Measurements from ENCODE around the gene PDZD4. TPM values are rescaled to one million over a fixed set of nuclear protein-coding genes. Genes with fewer than 3 reads are reported as not detected.

Gene PDZD4
- total and polyA plus RNA-seq, 2 experiments from 2014 or later = 30.5 to 230 TPM

DNA sequence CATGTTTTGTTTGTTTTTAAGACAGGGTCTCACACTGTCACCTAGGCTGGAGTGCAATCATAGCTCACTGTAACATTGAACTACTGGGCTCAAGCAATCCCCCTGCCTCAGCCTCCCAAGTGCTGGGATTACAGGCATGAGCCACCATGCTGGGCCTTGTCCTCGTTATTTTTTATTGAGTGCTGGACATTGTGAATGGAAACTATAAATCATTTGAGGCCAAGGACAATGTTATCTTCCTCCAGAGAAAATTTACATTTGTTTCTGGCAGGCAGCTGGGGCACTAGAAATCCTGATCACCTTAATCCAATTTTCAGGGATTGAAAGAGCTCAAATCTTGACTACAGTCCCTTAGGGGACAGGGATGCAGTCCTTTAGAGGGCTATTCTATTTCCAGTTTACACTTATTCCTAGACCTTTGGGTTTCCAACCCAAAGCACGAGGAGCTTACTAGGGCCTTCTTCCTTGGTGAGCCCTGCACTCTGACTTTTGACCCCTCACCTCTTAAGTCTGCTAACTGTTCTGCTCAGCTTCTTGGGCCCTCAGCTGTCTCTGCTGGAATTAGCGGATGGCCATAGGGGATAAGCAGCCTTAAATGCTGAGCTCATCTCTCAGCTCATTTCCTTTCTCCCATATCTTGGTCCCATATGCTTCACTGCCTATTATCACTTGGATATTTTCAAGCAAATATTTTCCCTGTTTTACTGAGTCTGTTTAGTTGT lies 23.0 kb upstream of the PDZD4 start (continued):
- TF ChIP-seq, protein P1, sequence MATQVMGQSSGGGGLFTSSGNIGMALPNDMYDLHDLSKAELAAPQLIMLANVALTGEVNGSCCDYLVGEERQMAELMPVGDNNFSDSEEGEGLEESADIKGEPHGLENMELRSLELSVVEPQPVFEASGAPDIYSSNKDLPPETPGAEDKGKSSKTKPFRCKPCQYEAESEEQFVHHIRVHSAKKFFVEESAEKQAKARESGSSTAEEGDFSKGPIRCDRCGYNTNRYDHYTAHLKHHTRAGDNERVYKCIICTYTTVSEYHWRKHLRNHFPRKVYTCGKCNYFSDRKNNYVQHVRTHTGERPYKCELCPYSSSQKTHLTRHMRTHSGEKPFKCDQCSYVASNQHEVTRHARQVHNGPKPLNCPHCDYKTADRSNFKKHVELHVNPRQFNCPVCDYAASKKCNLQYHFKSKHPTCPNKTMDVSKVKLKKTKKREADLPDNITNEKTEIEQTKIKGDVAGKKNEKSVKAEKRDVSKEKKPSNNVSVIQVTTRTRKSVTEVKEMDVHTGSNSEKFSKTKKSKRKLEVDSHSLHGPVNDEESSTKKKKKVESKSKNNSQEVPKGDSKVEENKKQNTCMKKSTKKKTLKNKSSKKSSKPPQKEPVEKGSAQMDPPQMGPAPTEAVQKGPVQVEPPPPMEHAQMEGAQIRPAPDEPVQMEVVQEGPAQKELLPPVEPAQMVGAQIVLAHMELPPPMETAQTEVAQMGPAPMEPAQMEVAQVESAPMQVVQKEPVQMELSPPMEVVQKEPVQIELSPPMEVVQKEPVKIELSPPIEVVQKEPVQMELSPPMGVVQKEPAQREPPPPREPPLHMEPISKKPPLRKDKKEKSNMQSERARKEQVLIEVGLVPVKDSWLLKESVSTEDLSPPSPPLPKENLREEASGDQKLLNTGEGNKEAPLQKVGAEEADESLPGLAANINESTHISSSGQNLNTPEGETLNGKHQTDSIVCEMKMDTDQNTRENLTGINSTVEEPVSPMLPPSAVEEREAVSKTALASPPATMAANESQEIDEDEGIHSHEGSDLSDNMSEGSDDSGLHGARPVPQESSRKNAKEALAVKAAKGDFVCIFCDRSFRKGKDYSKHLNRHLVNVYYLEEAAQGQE (IDR thresholded peaks at IDR 0.05; ENCODE audit: unreplicated experiment) = no peak
- TF ChIP-seq, protein P2, sequence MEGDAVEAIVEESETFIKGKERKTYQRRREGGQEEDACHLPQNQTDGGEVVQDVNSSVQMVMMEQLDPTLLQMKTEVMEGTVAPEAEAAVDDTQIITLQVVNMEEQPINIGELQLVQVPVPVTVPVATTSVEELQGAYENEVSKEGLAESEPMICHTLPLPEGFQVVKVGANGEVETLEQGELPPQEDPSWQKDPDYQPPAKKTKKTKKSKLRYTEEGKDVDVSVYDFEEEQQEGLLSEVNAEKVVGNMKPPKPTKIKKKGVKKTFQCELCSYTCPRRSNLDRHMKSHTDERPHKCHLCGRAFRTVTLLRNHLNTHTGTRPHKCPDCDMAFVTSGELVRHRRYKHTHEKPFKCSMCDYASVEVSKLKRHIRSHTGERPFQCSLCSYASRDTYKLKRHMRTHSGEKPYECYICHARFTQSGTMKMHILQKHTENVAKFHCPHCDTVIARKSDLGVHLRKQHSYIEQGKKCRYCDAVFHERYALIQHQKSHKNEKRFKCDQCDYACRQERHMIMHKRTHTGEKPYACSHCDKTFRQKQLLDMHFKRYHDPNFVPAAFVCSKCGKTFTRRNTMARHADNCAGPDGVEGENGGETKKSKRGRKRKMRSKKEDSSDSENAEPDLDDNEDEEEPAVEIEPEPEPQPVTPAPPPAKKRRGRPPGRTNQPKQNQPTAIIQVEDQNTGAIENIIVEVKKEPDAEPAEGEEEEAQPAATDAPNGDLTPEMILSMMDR (conservative IDR thresholded peaks at IDR 0.05; ENCODE audit: low read depth in 2 of 2) = no peak
- TF ChIP-seq ZNF114 (CRISPR knock-in tag; IDR thresholded peaks at IDR 0.05) (no peak), NANOG (IDR thresholded peaks at IDR 0.05; ENCODE audit: borderline replicate concordance) (no peak), EZH2 (IDR thresholded peaks at IDR 0.05; ENCODE audit: low read depth, unreplicated experiment) (no peak), EZH2phosphoT487 (IDR thresholded peaks at IDR 0.05; ENCODE audit: unreplicated experiment) (no peak), POLR2AphosphoS5 (IDR thresholded peaks at IDR 0.05; ENCODE audit: low read depth) (no peak), ZNF331 (CRISPR knock-in tag; IDR thresholded peaks at IDR 0.05; ENCODE audit: low read depth) (no peak)

DNA sequence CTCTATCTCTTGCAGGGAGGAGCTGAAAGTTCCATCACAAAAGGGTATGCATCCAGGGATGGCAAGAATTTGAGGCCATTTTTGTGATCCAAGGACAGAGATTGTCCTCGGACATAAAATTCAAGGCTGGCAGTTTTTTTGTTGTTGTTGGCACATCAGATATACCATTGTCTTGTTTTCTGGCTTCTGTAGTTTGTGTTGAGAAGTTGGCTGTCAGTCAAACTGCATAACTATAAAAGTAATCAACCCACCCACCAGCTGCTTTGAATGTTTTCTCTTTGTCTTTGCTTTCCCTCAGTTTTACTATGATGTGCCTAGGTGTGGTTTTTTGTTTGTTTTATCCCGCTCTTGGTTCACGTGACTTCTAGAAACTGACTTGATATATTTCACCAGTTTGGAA lies 21.6 kb upstream of the PDZD4 start:
- H3K9me3 Mint-ChIP-seq = no peaks in the 10 kb centered on the region; the same call in 2 of the 3 replicates
- peaks cover 32% of the 10 kb centered on the region for H3K4me1 Mint-ChIP-seq
- no peak overlapping the region for H3K4me3 ChIP-seq
- H3K36me3 ChIP-seq (ENCODE audit: insufficient read depth) = no peaks in the 10 kb centered on the region
- H3F3A ChIP-seq (replicated peaks; ENCODE audit: low read depth) = no peaks in the 10 kb centered on the region; the same call in 1 of the 2 replicates
- H3K4me2 ChIP-seq = no peak overlapping the region
- H3K27me3 Mint-ChIP-seq (ENCODE audit: insufficient read depth, low read depth, poor library complexity) = peaks cover 10% of the 10 kb centered on the region
- H3K27me3 ChIP-seq (ENCODE audit: insufficient read depth) = no peaks in the 10 kb centered on the region
- no peaks in the 10 kb centered on the region for H4K20me1 ChIP-seq (replicated peaks; ENCODE audit: insufficient read depth)
- ATAC-seq (no peak), DNase-seq (ENCODE audit: low spot score) (no peak)
- H3K9me2 ChIP-seq (ENCODE audit: insufficient read depth) = no peaks in the 10 kb centered on the region
- no peak overlapping the region for H3K4me3 Mint-ChIP-seq
- H2AFZ ChIP-seq = no peak overlapping the region
- no peaks in the 10 kb centered on the region for H3K79me2 ChIP-seq (replicated peaks; ENCODE audit: insufficient read depth)
- no peaks in the 10 kb centered on the region for H3K36me3 Mint-ChIP-seq (ENCODE audit: low read depth)
- no peak overlapping the region for H3K27ac Mint-ChIP-seq
- no peak overlapping the region for H3K27ac ChIP-seq (ENCODE audit: low read depth)
- peaks cover 21% of the 10 kb centered on the region for H3K4me1 ChIP-seq (ENCODE audit: insufficient read depth)
- TF ChIP-seq, protein P3, sequence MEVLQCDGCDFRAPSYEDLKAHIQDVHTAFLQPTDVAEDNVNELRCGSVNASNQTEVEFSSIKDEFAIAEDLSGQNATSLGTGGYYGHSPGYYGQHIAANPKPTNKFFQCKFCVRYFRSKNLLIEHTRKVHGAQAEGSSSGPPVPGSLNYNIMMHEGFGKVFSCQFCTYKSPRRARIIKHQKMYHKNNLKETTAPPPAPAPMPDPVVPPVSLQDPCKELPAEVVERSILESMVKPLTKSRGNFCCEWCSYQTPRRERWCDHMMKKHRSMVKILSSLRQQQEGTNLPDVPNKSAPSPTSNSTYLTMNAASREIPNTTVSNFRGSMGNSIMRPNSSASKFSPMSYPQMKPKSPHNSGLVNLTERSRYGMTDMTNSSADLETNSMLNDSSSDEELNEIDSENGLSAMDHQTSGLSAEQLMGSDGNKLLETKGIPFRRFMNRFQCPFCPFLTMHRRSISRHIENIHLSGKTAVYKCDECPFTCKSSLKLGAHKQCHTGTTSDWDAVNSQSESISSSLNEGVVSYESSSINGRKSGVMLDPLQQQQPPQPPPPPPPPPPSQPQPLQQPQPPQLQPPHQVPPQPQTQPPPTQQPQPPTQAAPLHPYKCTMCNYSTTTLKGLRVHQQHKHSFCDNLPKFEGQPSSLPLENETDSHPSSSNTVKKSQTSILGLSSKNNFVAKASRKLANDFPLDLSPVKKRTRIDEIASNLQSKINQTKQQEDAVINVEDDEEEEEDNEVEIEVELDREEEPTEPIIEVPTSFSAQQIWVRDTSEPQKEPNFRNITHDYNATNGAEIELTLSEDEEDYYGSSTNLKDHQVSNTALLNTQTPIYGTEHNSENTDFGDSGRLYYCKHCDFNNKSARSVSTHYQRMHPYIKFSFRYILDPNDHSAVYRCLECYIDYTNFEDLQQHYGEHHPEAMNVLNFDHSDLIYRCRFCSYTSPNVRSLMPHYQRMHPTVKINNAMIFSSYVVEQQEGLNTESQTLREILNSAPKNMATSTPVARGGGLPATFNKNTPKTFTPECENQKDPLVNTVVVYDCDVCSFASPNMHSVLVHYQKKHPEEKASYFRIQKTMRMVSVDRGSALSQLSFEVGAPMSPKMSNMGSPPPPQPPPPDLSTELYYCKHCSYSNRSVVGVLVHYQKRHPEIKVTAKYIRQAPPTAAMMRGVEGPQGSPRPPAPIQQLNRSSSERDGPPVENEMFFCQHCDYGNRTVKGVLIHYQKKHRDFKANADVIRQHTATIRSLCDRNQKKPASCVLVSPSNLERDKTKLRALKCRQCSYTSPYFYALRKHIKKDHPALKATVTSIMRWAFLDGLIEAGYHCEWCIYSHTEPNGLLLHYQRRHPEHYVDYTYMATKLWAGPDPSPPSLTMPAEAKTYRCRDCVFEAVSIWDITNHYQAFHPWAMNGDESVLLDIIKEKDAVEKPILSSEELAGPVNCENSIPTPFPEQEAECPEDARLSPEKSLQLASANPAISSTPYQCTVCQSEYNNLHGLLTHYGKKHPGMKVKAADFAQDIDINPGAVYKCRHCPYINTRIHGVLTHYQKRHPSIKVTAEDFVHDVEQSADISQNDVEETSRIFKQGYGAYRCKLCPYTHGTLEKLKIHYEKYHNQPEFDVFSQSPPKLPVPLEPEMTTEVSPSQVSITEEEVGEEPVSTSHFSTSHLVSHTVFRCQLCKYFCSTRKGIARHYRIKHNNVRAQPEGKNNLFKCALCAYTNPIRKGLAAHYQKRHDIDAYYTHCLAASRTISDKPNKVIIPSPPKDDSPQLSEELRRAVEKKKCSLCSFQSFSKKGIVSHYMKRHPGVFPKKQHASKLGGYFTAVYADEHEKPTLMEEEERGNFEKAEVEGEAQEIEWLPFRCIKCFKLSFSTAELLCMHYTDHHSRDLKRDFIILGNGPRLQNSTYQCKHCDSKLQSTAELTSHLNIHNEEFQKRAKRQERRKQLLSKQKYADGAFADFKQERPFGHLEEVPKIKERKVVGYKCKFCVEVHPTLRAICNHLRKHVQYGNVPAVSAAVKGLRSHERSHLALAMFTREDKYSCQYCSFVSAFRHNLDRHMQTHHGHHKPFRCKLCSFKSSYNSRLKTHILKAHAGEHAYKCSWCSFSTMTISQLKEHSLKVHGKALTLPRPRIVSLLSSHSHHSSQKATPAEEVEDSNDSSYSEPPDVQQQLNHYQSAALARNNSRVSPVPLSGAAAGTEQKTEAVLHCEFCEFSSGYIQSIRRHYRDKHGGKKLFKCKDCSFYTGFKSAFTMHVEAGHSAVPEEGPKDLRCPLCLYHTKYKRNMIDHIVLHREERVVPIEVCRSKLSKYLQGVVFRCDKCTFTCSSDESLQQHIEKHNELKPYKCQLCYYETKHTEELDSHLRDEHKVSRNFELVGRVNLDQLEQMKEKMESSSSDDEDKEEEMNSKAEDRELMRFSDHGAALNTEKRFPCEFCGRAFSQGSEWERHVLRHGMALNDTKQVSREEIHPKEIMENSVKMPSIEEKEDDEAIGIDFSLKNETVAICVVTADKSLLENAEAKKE (CRISPR knock-in tag; IDR thresholded peaks at IDR 0.05) = no peak
- no peak for TF ChIP-seq EZH2phosphoT487 (IDR thresholded peaks at IDR 0.05; ENCODE audit: unreplicated experiment)
- TF ChIP-seq STAT1 (IDR thresholded peaks at IDR 0.05; ENCODE audit: unreplicated experiment) = no peak
- no peak for TF ChIP-seq POLR2AphosphoS5 (IDR thresholded peaks at IDR 0.05; ENCODE audit: low read depth)
- TF ChIP-seq, protein P2 (conservative IDR thresholded peaks at IDR 0.05; ENCODE audit: low read depth in 2 of 2) = no peak
- TF ChIP-seq NANOG (IDR thresholded peaks at IDR 0.05; ENCODE audit: borderline replicate concordance) = no peak

All from GM23338 (cell line).